IMR-90 (cell line): ENCODE measurements around the gene CARM1. TPM values are rescaled to one million over a fixed set of nuclear protein-coding genes. Genes with fewer than 3 reads are reported as not detected.

Source experiments
- ATAC-seq: fragments of 200-7000 bp; cut with Tn5 transposase; 2 replicates; pipeline ENCODE4 v1.9.1; 2020; ENCODE audit warnings: low read depth, mild to moderate bottlenecking, moderate library complexity
- BruUV-seq: library from RNA; stranded (reverse); fragments of 400-500 nt; replicated peaks from 2 replicates; lab custom pipeline; 2021; lab: Mats Ljungman, UMichigan
- CTCF ChIA-PET: fragments of 300-600 bp; formaldehyde crosslinking; extraction: SDS; loops from one replicate; lab custom pipeline; 2021; ENCODE audit warnings: antibody characterized with exemption; lab: Yijun Ruan, JAX
- POLR2A ChIA-PET: fragments of 300-600 bp; sonication (Branson Sonifier 250); formaldehyde crosslinking; loops from one replicate; lab custom pipeline; 2022; ENCODE audit warnings: antibody characterized with exemption; ENCODE audit not compliant: unreplicated experiment; lab: Charles Lee
- DNase-seq: peaks from one replicate; pipeline ENCODE4 v3.0.0; 2013
- H2AFZ ChIP-seq: replicated peaks from 2 replicates; pipeline ENCODE3; 2013; ENCODE audit warnings: low read length, mild to moderate bottlenecking; ENCODE audit not compliant: poor library complexity
- H2AK5ac ChIP-seq: 2 replicates; pipeline ENCODE4 v1.6.1; 2013; ENCODE audit warnings: low read depth, low read length, inconsistent platforms
- H2AK9ac ChIP-seq: replicated peaks from 2 replicates; pipeline ENCODE3; 2013; ENCODE audit warnings: mild to moderate bottlenecking, low read depth, low read length, moderate library complexity; ENCODE audit not compliant: poor library complexity
- H2BK120ac ChIP-seq: 2 replicates; pipeline ENCODE4 v1.6.1; 2013; ENCODE audit warnings: low read depth, low read length, inconsistent platforms
- H2BK15ac ChIP-seq: 3 replicates; pipeline ENCODE4 v1.6.1; 2013; ENCODE audit warnings: low read depth, low read length, inconsistent platforms
- H2BK20ac ChIP-seq: 2 replicates; pipeline ENCODE4 v1.6.1; 2013; ENCODE audit warnings: low read depth, mild to moderate bottlenecking, inconsistent platforms, low read length, moderate library complexity
- H2BK5ac ChIP-seq: 2 replicates; pipeline ENCODE4 v1.6.1; 2013; ENCODE audit warnings: mild to moderate bottlenecking, low read depth, low read length, inconsistent platforms; ENCODE audit not compliant: poor library complexity, severe bottlenecking
- H3K14ac ChIP-seq: replicated peaks from 2 replicates; pipeline ENCODE4 v1.6.1; 2013; ENCODE audit warnings: low read depth, low read length, inconsistent platforms
- H3K18ac ChIP-seq: 2 replicates; pipeline ENCODE4 v1.6.1; 2013; ENCODE audit warnings: low read depth, low read length, control low read depth
- H3K23ac ChIP-seq: 2 replicates; pipeline ENCODE4 v1.6.1; 2013; ENCODE audit warnings: low read depth, low read length, inconsistent platforms
- H3K27ac ChIP-seq: 2 replicates; pipeline ENCODE4 v1.5.1; 2013; ENCODE audit warnings: mild to moderate bottlenecking, control low read depth, low read length; ENCODE audit not compliant: insufficient read depth
- H3K27me3 ChIP-seq: 2 replicates; pipeline ENCODE4 v1.6.1; 2013; ENCODE audit warnings: low read length; ENCODE audit not compliant: control insufficient read depth, insufficient read depth
- H3K36me3 ChIP-seq: 2 replicates; pipeline ENCODE4 v1.6.1; 2013; ENCODE audit warnings: low read length, mixed read lengths; ENCODE audit not compliant: control insufficient read depth, insufficient read depth
- H3K4ac ChIP-seq: 2 replicates; pipeline ENCODE4 v1.6.1; 2013; ENCODE audit warnings: low read depth, low read length, inconsistent platforms
- H3K4me1 ChIP-seq: 2 replicates; pipeline ENCODE4 v1.6.1; 2013; ENCODE audit warnings: low read length, mixed read lengths; ENCODE audit not compliant: control insufficient read depth, insufficient read depth
- H3K4me2 ChIP-seq: 2 replicates; pipeline ENCODE4 v1.6.1; 2013; ENCODE audit warnings: low read depth, mild to moderate bottlenecking, control low read depth, low read length, moderate library complexity
- H3K4me3 ChIP-seq: 2 replicates; pipeline ENCODE4 v1.5.1; 2013; ENCODE audit warnings: low read depth, mild to moderate bottlenecking, control low read depth, low read length, moderate library complexity; ENCODE audit not compliant: insufficient read depth
- H3K56ac ChIP-seq: 2 replicates; pipeline ENCODE4 v1.6.1; 2013; ENCODE audit warnings: low read length, inconsistent platforms; ENCODE audit not compliant: insufficient read depth; ENCODE audit errors: extremely low read depth
- H3K79me1 ChIP-seq, 2 experiments: 2 replicates each; pipeline ENCODE4 v1.6.1; 2013; ENCODE audit warnings: low read length in 2 of 2, inconsistent platforms in 1 of 2, low read depth in 1 of 2
- H3K9ac ChIP-seq: 2 replicates; pipeline ENCODE4 v1.6.1; 2013; ENCODE audit warnings: low read depth, low read length, control low read depth
- H3K9me1 ChIP-seq: 2 replicates; pipeline ENCODE4 v1.6.1; 2013; ENCODE audit warnings: low read length, inconsistent platforms; ENCODE audit not compliant: insufficient read depth
- H3K9me3 ChIP-seq: 2 replicates; pipeline ENCODE4 v1.6.1; 2013; ENCODE audit warnings: low read length; ENCODE audit not compliant: control insufficient read depth, insufficient read depth
- H4K20me1 ChIP-seq: 2 replicates; pipeline ENCODE4 v1.6.1; 2013; ENCODE audit warnings: low read length, inconsistent platforms; ENCODE audit not compliant: insufficient read depth
- H4K5ac ChIP-seq: 2 replicates; pipeline ENCODE4 v1.6.1; 2013; ENCODE audit warnings: mild to moderate bottlenecking, low read depth, low read length, control low read depth
- H4K8ac ChIP-seq, 2 experiments: 2 replicates each; pipeline ENCODE4 v1.6.1; 2013; ENCODE audit warnings: low read depth in 2 of 2, low read length in 2 of 2, control low read depth in 1 of 2, inconsistent platforms in 1 of 2
- H4K91ac ChIP-seq: 2 replicates; pipeline ENCODE4 v1.6.1; 2013; ENCODE audit warnings: low read depth, low read length, inconsistent platforms; ENCODE audit not compliant: insufficient read depth
- BHLHE40 ChIP-seq: fragments of 150-350 bp; IDR thresholded peaks from 2 replicates; pipeline ENCODE4 v1.6.1; 2016; ENCODE audit warnings: mild to moderate bottlenecking, low read depth, low read length
- CHD1 ChIP-seq: IDR thresholded peaks from 2 replicates; pipeline ENCODE4 v1.6.1; 2012; ENCODE audit warnings: low read depth, low read length, improper control_type of control experiment
- MAZ ChIP-seq: IDR thresholded peaks from 2 replicates; pipeline ENCODE4 v1.6.1; 2012; ENCODE audit warnings: low read depth, mild to moderate bottlenecking, low read length, improper control_type of control experiment, moderate library complexity, borderline replicate concordance
- MXI1 ChIP-seq: IDR thresholded peaks from 2 replicates; pipeline ENCODE4 v1.6.1; 2012; ENCODE audit warnings: low read depth, mild to moderate bottlenecking, low read length, moderate library complexity, borderline replicate concordance
- NFE2L2 ChIP-seq: fragments of 150-350 bp; IDR thresholded peaks from 2 replicates; pipeline ENCODE4 v1.6.1; 2016; ENCODE audit warnings: low read depth, mild to moderate bottlenecking, low read length
- WGBS, 2 experiments: methylation state at CpG; one replicate each; pipeline versions ENCODE4 v1.1.5 to v1.1.7; 2013; ENCODE audit warnings: missing lambda C conversion rate in 2 of 2; ENCODE audit not compliant: insufficient read length in 1 of 2; ENCODE audit errors: extremely low coverage in 2 of 2; 5-methylcytosine and 5-hydroxymethylcytosine counted together
- dilution Hi-C: fragments of 300-500 bp; cut with HindIII; formaldehyde crosslinking; loops from one replicate; pipeline ENCODE4 v1.14.3; 2018; ENCODE audit warnings: low sequenced_read_pairs; ENCODE audit not compliant: unreplicated experiment
- in situ Hi-C: fragments of 300-500 bp; cut with MboI; formaldehyde crosslinking; loops from 3 replicates; pipeline ENCODE4 v1.14.3; 2019; ENCODE audit warnings: low sequenced_read_pairs, inconsistent platforms, mixed read lengths
- intact Hi-C: fragments of 100-400 bp; cut with micrococcal nuclease; formaldehyde crosslinking; loops from 2 replicates; pipeline ENCODE4 v1.10.0; 2022
- polyA plus RNA-seq, 3 experiments: library from polyadenylated mRNA; depleted of rRNA; stranded (reverse); fragments of >200 nt; gene quantifications; 2 replicates each; pipeline ENCODE4 v1.2.3, GENCODE V29; 2012; ENCODE audit warnings: low replicate concordance in 1 of 3
- total RNA-seq: library from RNA; depleted of rRNA; stranded (reverse); fragments of >200 nt; gene quantifications from 2 replicates; pipeline ENCODE4 v1.2.3, GENCODE V29; 2012

Gene CARM1
- total and polyA plus RNA-seq, 2 of the 4 experiments (the other 2 are of a cell fraction), result 20.3 to 67.1 TPM

DNA sequence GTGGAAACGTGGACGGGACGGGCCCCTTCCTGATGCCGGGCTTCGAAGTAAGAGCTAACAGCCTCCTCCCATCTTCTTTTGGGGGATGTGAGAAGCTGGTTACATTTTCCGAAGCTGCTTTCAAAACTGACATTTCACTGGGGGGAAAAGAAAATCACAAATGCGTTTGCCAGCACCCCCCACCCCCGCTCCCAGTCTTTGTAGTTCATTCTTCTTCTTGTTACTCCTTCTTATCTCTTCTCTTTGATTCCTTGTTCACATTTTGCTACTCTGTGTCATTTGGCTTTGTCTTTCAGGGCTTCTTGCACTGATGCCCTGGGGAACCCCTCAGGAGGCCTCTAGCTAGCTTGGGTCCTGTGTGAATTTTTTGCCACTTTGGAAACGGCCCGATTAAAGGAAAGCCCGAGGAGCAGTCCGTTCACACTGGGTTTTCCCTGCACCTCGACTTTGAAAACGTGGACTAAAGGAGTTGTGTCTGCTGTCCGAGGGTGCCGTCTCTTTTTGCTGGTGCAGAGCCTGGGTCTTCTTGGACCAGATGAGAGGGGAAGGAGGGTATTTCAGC, 1.3 kb downstream of the CARM1 start:
- Histone ChIP-seq H3K14ac (peak overlapping the region; percentile 41), H2AK9ac (peak overlapping the region; percentile 95), H3K27ac (peak overlapping the region; percentile 81), H3K4me2 (peak overlapping the region; percentile 93), H4K8ac (peak overlapping the region; percentile 23 to 73; a peak in 3 of 4 replicates), H3K79me1 (peaks cover 13 to 52% of the 10 kb centered on the region in 2 experiments), H3K56ac (no peak overlapping the region; the same call in none of the 2 replicates), H3K9me1 (peaks cover 16% of the 10 kb centered on the region), H2BK5ac (peak overlapping the region; percentile 96), H2BK20ac (no peak overlapping the region), H4K5ac (peak overlapping the region; percentile 13; the same call in 1 of the 2 replicates), H2AFZ (peak overlapping the region; percentile 85), H3K9ac (peak overlapping the region; percentile 93), H3K36me3 (no peaks in the 10 kb centered on the region), H3K23ac (peak overlapping the region; percentile 87), H3K9me3 (no peaks in the 10 kb centered on the region), H3K4me1 (peaks cover 6% of the 10 kb centered on the region), H4K91ac (peak overlapping the region; percentile 31), H2AK5ac (peak overlapping the region; percentile 89), H3K27me3 (no peaks in the 10 kb centered on the region), H3K4ac (peak overlapping the region; percentile 54), H2BK120ac (no peak overlapping the region), H2BK15ac (no peak overlapping the region), H3K18ac (no peak overlapping the region; the same call in 1 of the 2 replicates), H3K4me3 (peak overlapping the region; percentile 97), H4K20me1 (peaks cover 30% of the 10 kb centered on the region)
- BruUV-seq, result no TSS peak
- in situ Hi-C loops, result no loop called here
- POLR2A ChIA-PET, result interaction anchor here (0.6 kb wide), 2 partner anchors 69 to 490 kb away, joined by 3 to 4 read pairs; no protein-coding TSS in a partner anchor
- CTCF ChIA-PET, result interaction anchor here (0.8 kb wide), 1 partner anchor 64 kb away, joined by 6 read pairs; no protein-coding TSS in a partner anchor
- TF ChIP-seq MAZ (no peak), CHD1 (no peak), BHLHE40 (no peak), NFE2L2 (no peak), MXI1 (0 out of 2 replicates have a peak, but pooled peaks have one; percentile 20)
- DNase-seq (no peak), ATAC-seq (no peak)
- intact Hi-C loops, result loop anchor here (5.0 kb wide), 1 partner anchor 55 kb away; the partner anchor contains the start of genes TIMM29 and YIPF2
- dilution Hi-C loops, result no loop called here
- WGBS, 2 experiments, result no CpG with 5 or more reads among the region's 16 CpGs
